Smooth muscle cell (in vitro differentiated cells): ENCODE results near the gene LEFTY1. TPM values are rescaled to one million over a fixed set of nuclear protein-coding genes. Genes with fewer than 3 reads are reported as not detected.
A peak's percentile ranks its signal among the peaks of the same experiment; 100 is the strongest.

Source experiments
- DNase-seq: peaks from one replicate; lab custom pipeline; 2025; ENCODE audit not compliant: unreplicated experiment; lab: John Stamatoyannopoulos, UW
- H2AFZ ChIP-seq: fragments of 200-600 bp; sonication (generic); 2 replicates; pipeline ENCODE4 v1.6.0; 2016; ENCODE audit warnings: antibody characterized with exemption, low read depth, mild to moderate bottlenecking
- H3F3A ChIP-seq: fragments of 200-600 bp; sonication (generic); 2 replicates; pipeline ENCODE4 v1.6.0; 2017; ENCODE audit warnings: antibody characterized with exemption, low read depth
- H3K27ac ChIP-seq: fragments of 200-600 bp; sonication (generic); 2 replicates; pipeline ENCODE4 v1.5.1; 2016; ENCODE audit warnings: low read depth, mild to moderate bottlenecking
- H3K27me3 ChIP-seq: fragments of 200-600 bp; sonication (generic); 2 replicates; pipeline ENCODE4 v1.6.1; 2016; ENCODE audit warnings: low read depth, mild to moderate bottlenecking
- H3K36me3 ChIP-seq: fragments of 200-600 bp; sonication (generic); 2 replicates; pipeline ENCODE4 v1.5.1; 2016; ENCODE audit warnings: low read depth
- H3K4me1 ChIP-seq: fragments of 200-600 bp; sonication (generic); 2 replicates; pipeline ENCODE4 v1.5.1; 2016; ENCODE audit warnings: low read depth
- H3K4me2 ChIP-seq: fragments of 200-600 bp; sonication (generic); 2 replicates; pipeline ENCODE4 v1.6.0; 2016; ENCODE audit warnings: mild to moderate bottlenecking
- H3K4me3 ChIP-seq: fragments of 200-600 bp; sonication (generic); 2 replicates; pipeline ENCODE4 v1.5.1; 2016; ENCODE audit warnings: mild to moderate bottlenecking
- H3K79me2 ChIP-seq: fragments of 200-600 bp; sonication (generic); 2 replicates; pipeline ENCODE4 v1.6.0; 2016; ENCODE audit warnings: low read depth, mild to moderate bottlenecking
- H3K9ac ChIP-seq: fragments of 200-600 bp; sonication (generic); 2 replicates; pipeline ENCODE4 v1.6.0; 2016; ENCODE audit warnings: low read depth
- H3K9me3 ChIP-seq: fragments of 200-600 bp; sonication (generic); replicated peaks from 2 replicates; pipeline ENCODE4 v1.5.1; 2016; ENCODE audit warnings: low read depth
- H4K20me1 ChIP-seq: fragments of 200-600 bp; sonication (generic); 2 replicates; pipeline ENCODE4 v1.6.0; 2016; ENCODE audit warnings: low read depth
- CTCF ChIP-seq: fragments of 200-600 bp; sonication (generic); IDR thresholded peaks from 2 replicates; pipeline ENCODE4 v1.5.1; 2017; ENCODE audit warnings: borderline replicate concordance, mild to moderate bottlenecking, antibody characterized with exemption; ENCODE audit not compliant: insufficient read depth, poor library complexity, severe bottlenecking
- WGBS: methylation state at CpG from one replicate; pipeline ENCODE4 v1.1.7; 2016; ENCODE audit warnings: low lambda C conversion rate; 5-methylcytosine and 5-hydroxymethylcytosine counted together
- polyA plus RNA-seq: library from polyadenylated mRNA; unstranded; fragments of >200 nt; fragmentation: Nextera tagmentation; extraction: Ambion mirVana; gene quantifications from 2 replicates; pipeline ENCODE4 v1.2.1, GENCODE V29; 2016
- total RNA-seq: library from RNA; depleted of rRNA; stranded (reverse); fragments of >200 nt; gene quantifications from 2 replicates; pipeline ENCODE4 v1.2.3, GENCODE V29; 2014

The LEFTY1 gene
- total and polyA plus RNA-seq, 2 experiments from 2014 or later, result not detected

- Histone ChIP-seq H3K79me2 (no peaks in the 10 kb centered on the region), H3K27me3 (peaks cover 3% of the 10 kb centered on the region), H2AFZ (no peak overlapping the region), H3K4me1 (no peaks in the 10 kb centered on the region), H3K4me2 (no peak overlapping the region), H4K20me1 (no peaks in the 10 kb centered on the region), H3K9ac (no peak overlapping the region), H3K4me3 (no peak overlapping the region), H3K36me3 (no peaks in the 10 kb centered on the region), H3K9me3 (no peaks in the 10 kb centered on the region), H3K27ac (no peak overlapping the region), H3F3A (no peaks in the 10 kb centered on the region)
- WGBS, result 92% methylated on average over 6 of the region's 6 CpGs
- DNase-seq, result no peak
- TF ChIP-seq CTCF, result no peak
Measured at GRCh38 chr1:225914947-225915346, 26.0 kb upstream of the LEFTY1 start.

GRCh38 chr1:225914391-225914790 is 25.4 kb upstream of the LEFTY1 start:
- H3K27me3 ChIP-seq, result peaks cover 3% of the 10 kb centered on the region
- H3K9ac ChIP-seq, result no peak overlapping the region
- no peaks in the 10 kb centered on the region for H3K79me2 ChIP-seq
- 95% methylated on average over 6 of the region's 6 CpGs for WGBS
- no peaks in the 10 kb centered on the region for H3F3A ChIP-seq
- H3K4me2 ChIP-seq, result no peak overlapping the region
- DNase-seq, result no peak
- no peaks in the 10 kb centered on the region for H3K36me3 ChIP-seq
- no peaks in the 10 kb centered on the region for H4K20me1 ChIP-seq
- H3K9me3 ChIP-seq, result no peaks in the 10 kb centered on the region
- no peaks in the 10 kb centered on the region for H3K4me1 ChIP-seq
- no peak for TF ChIP-seq CTCF
- no peak overlapping the region for H3K27ac ChIP-seq
- H2AFZ ChIP-seq, result no peak overlapping the region
- H3K4me3 ChIP-seq, result no peak overlapping the region

- Histone ChIP-seq H3F3A (no peaks in the 10 kb centered on the region), H3K4me2 (peak overlapping the region; percentile 73), H3K27me3 (peaks cover 3% of the 10 kb centered on the region), H4K20me1 (no peaks in the 10 kb centered on the region), H3K9me3 (no peaks in the 10 kb centered on the region), H3K27ac (no peak overlapping the region), H3K79me2 (no peaks in the 10 kb centered on the region), H3K4me1 (no peaks in the 10 kb centered on the region), H2AFZ (no peak overlapping the region), H3K4me3 (no peak overlapping the region), H3K36me3 (no peaks in the 10 kb centered on the region), H3K9ac (no peak overlapping the region)
- TF ChIP-seq CTCF, result peak; percentile 95
- 34% methylated on average over 53 of the region's 53 CpGs for WGBS
- DNase-seq, result peak; percentile 27
Measured at GRCh38 chr1:225911191-225912130, 22.5 kb upstream of the LEFTY1 start.
